ENCODE measurements around the gene MAD1L1. TPM values are rescaled to one million over a fixed set of nuclear protein-coding genes. Genes with fewer than 3 reads are reported as not detected.

The MAD1L1 gene
- total RNA-seq, 4 donors from 2014 or later = 21.0 to 49.7 (median 29.8) TPM

DNA sequence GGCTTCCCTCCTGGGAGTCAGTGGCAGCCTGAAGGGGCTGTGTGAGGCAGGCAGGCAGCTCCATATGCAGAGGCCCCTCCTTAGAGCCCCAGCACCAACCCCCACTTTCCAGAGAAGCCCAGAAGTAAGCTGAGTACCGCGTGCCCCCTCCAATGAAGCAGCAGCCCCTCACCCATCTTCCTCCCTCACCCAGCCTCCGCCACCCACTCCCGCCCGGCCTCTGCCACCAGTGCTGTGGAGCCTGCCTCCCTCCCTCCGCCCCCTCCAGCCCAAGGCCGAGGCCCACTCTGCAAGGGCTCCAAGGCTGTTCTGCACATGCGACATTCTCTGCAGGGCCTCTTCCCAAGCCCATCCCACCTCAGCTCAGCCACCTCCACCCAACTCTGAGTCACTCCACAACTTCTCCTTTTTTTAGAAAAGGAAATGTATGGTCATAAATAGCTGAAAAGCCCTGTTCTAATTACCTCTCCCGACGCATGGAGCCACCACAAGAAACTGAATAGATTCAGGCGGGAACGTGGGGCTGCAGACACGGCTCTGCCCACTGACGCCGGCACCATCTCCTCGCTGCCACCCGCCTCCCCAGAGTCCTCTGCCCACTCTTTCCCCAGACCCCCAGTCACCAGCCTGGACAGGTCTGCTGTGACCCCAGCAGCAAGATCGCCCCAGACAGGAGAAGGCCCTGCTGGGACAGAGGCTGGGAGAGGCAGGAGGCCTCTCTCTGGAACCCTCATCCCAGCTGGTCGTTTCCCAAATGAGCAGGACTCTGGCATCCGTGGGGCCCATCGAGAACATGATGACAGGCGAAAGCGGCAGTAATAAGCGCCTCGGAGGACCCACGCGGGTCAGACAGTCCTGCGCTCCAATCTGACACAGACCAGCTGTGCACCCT lies 213.9 kb downstream of the MAD1L1 start:
- TF ChIP-seq, protein P1, sequence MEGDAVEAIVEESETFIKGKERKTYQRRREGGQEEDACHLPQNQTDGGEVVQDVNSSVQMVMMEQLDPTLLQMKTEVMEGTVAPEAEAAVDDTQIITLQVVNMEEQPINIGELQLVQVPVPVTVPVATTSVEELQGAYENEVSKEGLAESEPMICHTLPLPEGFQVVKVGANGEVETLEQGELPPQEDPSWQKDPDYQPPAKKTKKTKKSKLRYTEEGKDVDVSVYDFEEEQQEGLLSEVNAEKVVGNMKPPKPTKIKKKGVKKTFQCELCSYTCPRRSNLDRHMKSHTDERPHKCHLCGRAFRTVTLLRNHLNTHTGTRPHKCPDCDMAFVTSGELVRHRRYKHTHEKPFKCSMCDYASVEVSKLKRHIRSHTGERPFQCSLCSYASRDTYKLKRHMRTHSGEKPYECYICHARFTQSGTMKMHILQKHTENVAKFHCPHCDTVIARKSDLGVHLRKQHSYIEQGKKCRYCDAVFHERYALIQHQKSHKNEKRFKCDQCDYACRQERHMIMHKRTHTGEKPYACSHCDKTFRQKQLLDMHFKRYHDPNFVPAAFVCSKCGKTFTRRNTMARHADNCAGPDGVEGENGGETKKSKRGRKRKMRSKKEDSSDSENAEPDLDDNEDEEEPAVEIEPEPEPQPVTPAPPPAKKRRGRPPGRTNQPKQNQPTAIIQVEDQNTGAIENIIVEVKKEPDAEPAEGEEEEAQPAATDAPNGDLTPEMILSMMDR (IDR thresholded peaks at IDR 0.05; ENCODE audit: low read depth) = no peak

DNA sequence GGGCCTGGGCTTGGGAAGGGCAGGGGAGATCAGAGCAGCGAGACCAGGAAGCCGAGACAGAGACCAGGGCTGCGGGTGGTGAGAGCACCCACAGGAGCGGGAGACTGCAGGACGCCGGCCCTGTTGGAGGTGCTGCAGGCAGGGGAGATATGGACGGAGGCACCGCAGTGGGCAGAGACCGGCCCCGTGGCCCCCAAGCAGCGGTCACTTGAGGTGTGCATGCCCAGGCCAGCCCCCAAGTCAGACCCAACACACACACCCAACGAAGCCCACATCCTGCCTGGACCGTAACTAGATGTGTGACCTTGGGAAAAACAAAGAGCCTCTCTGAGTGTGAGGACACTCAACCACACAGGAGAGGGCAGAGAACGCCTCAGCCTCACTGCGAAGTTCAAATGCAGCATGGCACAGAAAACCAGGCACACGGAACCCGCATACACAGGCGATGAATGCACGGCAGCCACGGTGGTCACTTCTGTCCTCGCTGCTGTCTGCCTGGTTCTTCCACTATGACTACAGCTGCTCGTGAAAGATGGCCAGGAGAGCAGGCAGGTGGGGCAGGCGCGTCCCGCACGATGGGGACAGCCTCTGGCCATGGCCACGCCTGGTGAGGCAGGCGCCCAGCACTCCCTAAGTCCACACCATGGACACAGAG lies 214.7 kb downstream of the MAD1L1 start:
- TF ChIP-seq, protein P1 (IDR thresholded peaks at IDR 0.05; ENCODE audit: low read depth) = no peak

DNA sequence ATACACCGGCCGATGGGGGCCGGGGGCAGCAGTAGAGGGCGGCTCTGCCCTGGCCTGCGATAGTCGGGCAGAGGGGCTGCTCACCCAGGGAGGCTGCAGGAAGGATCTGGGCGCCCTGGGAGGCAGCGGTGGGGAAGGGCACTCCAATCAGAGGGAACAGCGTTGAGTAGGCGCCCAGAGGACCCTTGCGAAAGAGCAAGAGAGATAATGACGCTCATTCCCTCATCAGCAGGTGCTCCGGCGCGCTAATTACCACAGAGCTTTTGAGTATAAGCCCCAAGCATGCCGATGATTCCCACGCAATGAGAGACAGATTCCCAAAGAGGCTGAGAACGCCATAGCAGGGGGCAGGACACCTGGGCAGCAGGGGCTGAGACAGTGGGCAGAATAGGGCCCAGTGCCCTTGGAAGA lies 215.3 kb downstream of the MAD1L1 start:
- TF ChIP-seq, protein P1 (IDR thresholded peaks at IDR 0.05; ENCODE audit: low read depth) = no peak

DNA sequence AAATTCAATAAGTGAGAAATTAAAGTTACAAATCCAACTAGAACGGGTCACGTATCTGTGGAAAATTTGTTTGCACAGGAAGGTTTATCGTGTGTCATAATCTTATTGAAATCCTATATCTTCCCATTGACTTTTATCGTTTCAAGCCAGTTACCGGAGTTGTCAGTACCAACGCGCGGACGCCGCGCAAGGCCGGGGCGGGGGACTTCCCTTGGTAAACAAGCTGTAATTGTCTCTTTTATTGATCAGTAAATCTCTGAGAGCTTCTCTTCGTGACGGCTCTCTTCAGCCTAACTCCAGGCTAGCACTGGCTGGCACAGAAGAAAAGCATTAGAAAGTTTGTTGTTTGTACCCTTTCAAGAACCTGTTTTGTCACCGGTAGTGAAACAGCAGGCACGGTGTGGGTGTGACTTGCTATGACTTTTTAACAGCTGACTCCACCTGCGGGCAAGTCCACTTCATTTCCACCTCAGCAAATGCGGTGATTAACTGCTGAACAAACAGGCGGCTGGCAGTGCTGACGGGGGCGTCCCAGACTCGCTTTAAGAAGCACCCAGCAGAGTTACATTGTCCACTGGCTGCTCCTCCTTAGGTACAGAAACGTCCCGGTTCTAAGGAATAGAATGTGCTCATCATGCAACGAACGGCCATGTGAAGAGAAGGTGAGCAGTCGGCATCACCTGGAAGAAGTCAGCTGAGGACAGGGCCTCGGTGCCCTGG lies 215.8 kb downstream of the MAD1L1 start:
- TF ChIP-seq, protein P1 (IDR thresholded peaks at IDR 0.05; ENCODE audit: low read depth) = no peak

DNA sequence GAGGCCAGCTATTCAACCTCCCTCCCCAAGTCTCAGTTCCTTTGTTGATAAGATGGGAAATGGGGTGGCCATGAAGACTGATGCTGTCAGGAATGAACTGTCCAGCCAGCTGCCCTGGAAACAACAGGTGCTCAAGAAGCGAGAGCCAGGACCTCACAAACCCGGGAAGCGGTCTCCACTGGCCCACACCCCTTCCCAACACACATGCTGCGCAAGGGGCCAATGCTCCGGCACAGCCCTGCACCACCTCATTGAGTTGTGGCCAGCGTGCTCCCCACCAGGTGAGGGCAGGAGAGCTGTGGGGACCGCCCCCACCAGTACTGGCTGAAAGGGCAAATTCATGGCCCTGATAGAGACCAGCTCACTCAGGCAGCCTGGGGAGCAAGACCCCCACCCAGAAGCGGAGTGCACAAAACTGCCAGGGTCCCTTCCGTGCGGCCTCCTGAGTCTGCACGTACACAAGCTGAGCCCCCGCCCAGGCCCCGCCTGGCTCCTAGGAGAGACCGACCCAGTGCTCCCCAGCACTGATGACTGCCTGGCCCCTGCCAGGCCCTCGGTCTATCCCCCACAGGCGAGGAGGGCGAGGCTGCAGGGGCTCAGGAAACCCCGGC lies 216.6 kb downstream of the MAD1L1 start:
- TF ChIP-seq, protein P1 (IDR thresholded peaks at IDR 0.05; ENCODE audit: low read depth) = no peak

DNA sequence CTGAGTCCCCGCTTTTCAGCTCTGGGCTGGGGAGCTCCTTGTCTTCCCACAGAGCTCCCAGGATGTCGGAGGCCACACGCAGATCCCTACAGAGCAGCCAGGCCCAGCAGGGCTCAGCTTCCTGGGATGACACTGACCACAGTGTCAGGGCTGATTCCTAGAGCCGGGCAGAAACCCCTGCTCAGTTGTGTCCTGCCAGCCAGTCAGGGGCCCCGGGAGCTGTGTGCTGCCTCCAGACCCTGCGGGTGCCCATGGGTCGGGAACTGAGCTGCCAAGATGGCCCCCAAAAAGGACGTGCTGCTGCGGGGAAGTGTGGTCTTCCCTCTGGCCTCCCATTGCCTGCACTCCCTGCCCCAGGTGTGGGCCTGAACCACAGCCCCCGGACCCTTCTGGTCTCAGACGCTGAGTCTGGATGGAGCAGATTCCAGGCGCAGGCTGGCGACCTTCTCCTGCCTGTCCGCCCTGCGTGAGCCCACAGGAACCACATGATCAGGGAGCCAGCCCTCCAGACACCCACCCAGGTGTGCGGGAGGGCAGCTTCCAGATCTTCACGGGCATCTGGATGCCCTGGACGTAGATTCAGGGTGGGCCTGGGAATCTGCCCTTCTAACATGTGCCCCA lies 217.4 kb downstream of the MAD1L1 start:
- TF ChIP-seq, protein P1 (IDR thresholded peaks at IDR 0.05; ENCODE audit: low read depth) = no peak
